Measurements from ENCODE around the gene EXOSC2. TPM values are rescaled to one million over a fixed set of nuclear protein-coding genes. Genes with fewer than 3 reads are reported as not detected.

Gene EXOSC2
- polyA plus RNA-seq, 1 donor (not counting 4 experiments of a cell fraction or from before 2014, with no cell fraction given) = 37.5 TPM

- H2AFZ ChIP-seq (ENCODE audit: control insufficient read depth, low read length) = no peak overlapping the region
- no peak overlapping the region for H3K27ac ChIP-seq (ENCODE audit: control insufficient read depth, insufficient read depth, low read length)
- dilution Hi-C loops (cut with MboI; ENCODE audit: extremely low pct_ligation_motif_present, low sequenced_read_pairs) = no loop called here
- no peak overlapping the region for H3K4me3 ChIP-seq (ENCODE audit: control insufficient read depth in 2 of 3, extremely low read depth in 1 of 3, insufficient read depth in 2 of 3, low read depth in 1 of 3, low read length in 3 of 3)
- FAIRE-seq = no peak
- H3K27me3 ChIP-seq (ENCODE audit: control insufficient read depth, extremely low read depth, insufficient read depth, low read length) = no peaks in the 10 kb centered on the region
- DNase-seq (ENCODE audit: low read depth, low spot score) = no peak
- no peak overlapping the region for H3K9ac ChIP-seq (ENCODE audit: control insufficient read depth, extremely low read depth, insufficient read depth, low read length)
- no peaks in the 10 kb centered on the region for H3K9me3 ChIP-seq (ENCODE audit: control insufficient read depth, low read depth, low read length)
- TF ChIP-seq CTCF (optimal IDR thresholded peaks at IDR 0.05 in 1 of 3, IDR thresholded peaks at IDR 0.05 in 1 of 3, conservative IDR thresholded peaks at IDR 0.05 in 1 of 3; ENCODE audit: extremely low read depth in 1 of 3, insufficient read depth in 2 of 3, low read length in 3 of 3) (no peak), EZH2 (IDR thresholded peaks at IDR 0.05; ENCODE audit: low read length) (no peak)
- H3K79me2 ChIP-seq (ENCODE audit: control insufficient read depth, insufficient read depth, low read length) = peaks cover 39% of the 10 kb centered on the region
- no peaks in the 10 kb centered on the region for H4K20me1 ChIP-seq (ENCODE audit: control insufficient read depth, extremely low read depth, insufficient read depth, low read length)
- peaks cover 21% of the 10 kb centered on the region for H3K4me1 ChIP-seq (ENCODE audit: control insufficient read depth, extremely low read depth, insufficient read depth, low read length)
- no peak overlapping the region for H3K4me2 ChIP-seq (ENCODE audit: control insufficient read depth, extremely low read depth, insufficient read depth, low read depth, low read length)
- no peaks in the 10 kb centered on the region for H3K9me1 ChIP-seq (ENCODE audit: control insufficient read depth, extremely low read depth, insufficient read depth, low read length)
- H3K36me3 ChIP-seq (ENCODE audit: control insufficient read depth in 2 of 2, extremely low read depth in 1 of 2, insufficient read depth in 2 of 2, low read length in 2 of 2) = no peaks in the 10 kb centered on the region
These were observed 37.8 kb downstream of the EXOSC2 start for GRCh38 chr9:130731355-130731754.

- dilution Hi-C loops (cut with MboI; ENCODE audit: extremely low pct_ligation_motif_present, low sequenced_read_pairs) = no loop called here
- Histone ChIP-seq H2AFZ (ENCODE audit: control insufficient read depth, low read length) (no peak overlapping the region), H3K79me2 (ENCODE audit: control insufficient read depth, insufficient read depth, low read length) (peaks cover 40% of the 10 kb centered on the region), H3K4me3 (ENCODE audit: control insufficient read depth in 2 of 3, extremely low read depth in 1 of 3, insufficient read depth in 2 of 3, low read depth in 1 of 3, low read length in 3 of 3) (no peak overlapping the region), H3K9me1 (ENCODE audit: control insufficient read depth, extremely low read depth, insufficient read depth, low read length) (no peaks in the 10 kb centered on the region), H4K20me1 (ENCODE audit: control insufficient read depth, extremely low read depth, insufficient read depth, low read length) (no peaks in the 10 kb centered on the region), H3K9me3 (ENCODE audit: control insufficient read depth, low read depth, low read length) (no peaks in the 10 kb centered on the region), H3K9ac (ENCODE audit: control insufficient read depth, extremely low read depth, insufficient read depth, low read length) (no peak overlapping the region), H3K4me2 (ENCODE audit: control insufficient read depth, extremely low read depth, insufficient read depth, low read depth, low read length) (no peak overlapping the region), H3K36me3 (ENCODE audit: control insufficient read depth in 2 of 2, extremely low read depth in 1 of 2, insufficient read depth in 2 of 2, low read length in 2 of 2) (no peaks in the 10 kb centered on the region), H3K4me1 (ENCODE audit: control insufficient read depth, extremely low read depth, insufficient read depth, low read length) (peaks cover 20% of the 10 kb centered on the region), H3K27me3 (ENCODE audit: control insufficient read depth, extremely low read depth, insufficient read depth, low read length) (no peaks in the 10 kb centered on the region), H3K27ac (ENCODE audit: control insufficient read depth, insufficient read depth, low read length) (no peak overlapping the region)
- FAIRE-seq (no peak), DNase-seq (ENCODE audit: low read depth, low spot score) (no peak)
- TF ChIP-seq CTCF (optimal IDR thresholded peaks at IDR 0.05 in 1 of 3, IDR thresholded peaks at IDR 0.05 in 1 of 3, conservative IDR thresholded peaks at IDR 0.05 in 1 of 3; ENCODE audit: extremely low read depth in 1 of 3, insufficient read depth in 2 of 3, low read length in 3 of 3) (no peak), EZH2 (IDR thresholded peaks at IDR 0.05; ENCODE audit: low read length) (no peak)
These were observed 38.6 kb downstream of the EXOSC2 start for GRCh38 chr9:130732136-130732535.

All from keratinocyte (primary cell).